Tibial nerve (tissue), 3 donors: ENCODE data around the gene BTBD8.

Experiments used
- CTCF ChIP-seq, 5 experiments: fragments of 200-600 bp in 3 of 5; fragments of 450-650 bp in 2 of 5; sonication (generic) in 3 of 5; IDR thresholded peaks; one replicate each; pipeline ENCODE4 v1.5.1; 2016 to 2019; ENCODE audit warnings: antibody characterized with exemption in 5 of 5, mild to moderate bottlenecking in 3 of 5, moderate library complexity in 2 of 5
- POLR2A ChIP-seq, 2 donors: fragments of 450-650 bp; IDR thresholded peaks; one replicate each; pipeline ENCODE4 v1.6.1; 2017; ENCODE audit warnings: antibody characterized with exemption in 2 of 2, mild to moderate bottlenecking in 2 of 2, moderate library complexity in 2 of 2

GRCh38 chr1:92211166-92211565, 131.0 kb downstream of the BTBD8 start:
- TF ChIP-seq CTCF (IDR thresholded peaks at IDR 0.05) (no peak), POLR2A (IDR thresholded peaks at IDR 0.05) (no peak)
